Activated CD8-positive, alpha-beta memory T cell treated with anti-CD3 and anti-CD28 coated beads for 24 hours (primary cell): ENCODE results near the gene SHC2.
"Not testable (repeated sequence)": the region's sequence is repeated elsewhere in the genome, so short reads cannot be mapped to it uniquely, and the experiment has no call there.

ENCODE experiments used
- DNase-seq: peaks from one replicate; pipeline ENCODE4 v3.0.0-alpha.2; 2020

Gene SHC2

DNA sequence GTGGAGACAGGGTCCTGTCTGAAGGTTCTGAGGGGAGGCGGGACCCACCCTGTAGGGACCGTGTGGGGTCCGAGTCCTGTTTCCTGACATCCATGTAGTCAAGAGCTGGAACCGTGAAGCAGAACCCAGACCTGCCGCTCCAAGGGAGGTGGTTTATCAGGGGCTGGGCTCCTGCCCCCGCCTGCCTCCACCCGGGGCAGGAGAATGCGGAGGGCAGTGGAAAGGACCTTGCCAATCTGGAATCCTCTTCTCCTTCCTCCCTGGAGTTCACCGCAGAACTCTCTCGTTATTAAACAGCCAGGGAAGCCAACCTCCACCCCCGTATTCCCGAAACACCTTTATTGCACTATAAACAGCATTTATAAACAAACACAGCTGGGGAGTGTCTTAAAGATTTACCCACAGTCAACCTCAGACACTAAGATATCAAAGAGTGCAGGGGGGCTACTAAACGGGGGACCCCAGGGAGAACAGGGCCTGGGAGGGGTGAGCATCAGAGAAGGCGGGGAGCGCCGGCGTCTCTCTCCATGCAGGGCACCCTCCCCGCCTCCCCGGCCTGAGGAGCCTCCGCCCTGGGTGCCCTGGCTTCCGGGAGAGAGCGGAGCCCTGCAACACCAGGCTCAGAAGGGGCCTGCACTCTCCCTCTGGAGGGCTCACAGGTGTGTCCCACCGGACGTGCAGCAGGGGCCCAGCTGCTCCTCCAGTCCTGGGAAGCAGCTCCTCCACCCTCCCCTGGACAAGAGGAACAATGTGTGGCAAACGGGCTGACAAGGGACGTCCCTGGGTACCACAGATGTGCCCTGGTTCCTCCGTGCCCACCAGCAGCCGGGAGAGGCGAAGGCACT is 55.5 kb downstream of the SHC2 start:
- DNase-seq, result no peak

GRCh38 chr19:403221-404027 is 57.4 kb downstream of the SHC2 start:
- DNase-seq, result no peak

DNA sequence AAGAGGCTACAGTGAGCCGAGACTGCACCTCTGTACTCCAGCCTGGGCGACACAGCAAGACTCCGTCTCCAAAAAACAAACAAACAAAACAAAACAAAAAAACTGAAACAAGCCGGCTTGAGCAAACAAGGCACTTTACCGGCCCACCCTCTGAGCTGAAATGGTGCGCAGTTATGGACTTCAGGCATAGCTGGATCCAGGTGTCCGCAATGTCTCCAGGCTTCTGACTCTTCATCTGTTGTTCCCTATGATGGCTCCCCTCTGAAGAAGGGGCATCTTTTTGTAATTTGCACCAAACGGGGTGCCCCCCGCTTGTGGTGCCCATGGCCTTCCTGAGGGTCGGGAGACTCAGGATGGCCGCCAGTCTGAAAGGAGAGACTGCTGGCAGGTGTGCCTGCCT is 58.0 kb downstream of the SHC2 start:
- no peak for DNase-seq

DNA sequence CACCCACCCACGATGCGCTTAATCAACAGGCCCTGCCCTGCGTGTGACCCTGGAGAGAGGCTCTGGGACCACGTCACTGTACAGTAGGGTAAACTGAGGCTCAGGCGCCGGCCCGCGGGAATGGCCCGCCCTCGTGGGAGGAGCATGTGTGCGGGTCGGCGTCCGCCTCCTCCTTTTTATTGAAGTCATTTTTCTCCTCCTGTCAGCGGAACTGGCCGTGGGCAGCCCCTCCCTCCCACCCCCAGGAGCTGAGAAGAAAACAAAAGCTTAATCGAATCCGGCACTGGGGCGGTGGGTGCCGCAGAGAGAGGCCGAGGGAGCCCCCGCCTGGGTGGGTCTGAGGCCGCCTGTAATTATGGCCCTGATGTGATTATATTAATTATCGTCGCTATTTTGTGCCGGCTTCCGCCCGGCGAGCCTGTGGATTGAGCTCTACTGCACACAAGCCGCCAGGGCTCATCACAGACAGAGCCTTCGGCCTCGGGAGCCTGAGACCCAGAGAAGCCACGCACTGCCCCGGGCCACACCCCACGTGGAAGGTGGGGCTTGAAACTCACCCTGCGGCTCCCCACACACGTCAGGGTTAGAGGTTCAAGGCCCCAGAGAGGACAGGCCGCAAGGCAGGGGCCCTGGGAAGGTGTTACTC is 58.8 kb downstream of the SHC2 start:
- DNase-seq, result no peak

DNA sequence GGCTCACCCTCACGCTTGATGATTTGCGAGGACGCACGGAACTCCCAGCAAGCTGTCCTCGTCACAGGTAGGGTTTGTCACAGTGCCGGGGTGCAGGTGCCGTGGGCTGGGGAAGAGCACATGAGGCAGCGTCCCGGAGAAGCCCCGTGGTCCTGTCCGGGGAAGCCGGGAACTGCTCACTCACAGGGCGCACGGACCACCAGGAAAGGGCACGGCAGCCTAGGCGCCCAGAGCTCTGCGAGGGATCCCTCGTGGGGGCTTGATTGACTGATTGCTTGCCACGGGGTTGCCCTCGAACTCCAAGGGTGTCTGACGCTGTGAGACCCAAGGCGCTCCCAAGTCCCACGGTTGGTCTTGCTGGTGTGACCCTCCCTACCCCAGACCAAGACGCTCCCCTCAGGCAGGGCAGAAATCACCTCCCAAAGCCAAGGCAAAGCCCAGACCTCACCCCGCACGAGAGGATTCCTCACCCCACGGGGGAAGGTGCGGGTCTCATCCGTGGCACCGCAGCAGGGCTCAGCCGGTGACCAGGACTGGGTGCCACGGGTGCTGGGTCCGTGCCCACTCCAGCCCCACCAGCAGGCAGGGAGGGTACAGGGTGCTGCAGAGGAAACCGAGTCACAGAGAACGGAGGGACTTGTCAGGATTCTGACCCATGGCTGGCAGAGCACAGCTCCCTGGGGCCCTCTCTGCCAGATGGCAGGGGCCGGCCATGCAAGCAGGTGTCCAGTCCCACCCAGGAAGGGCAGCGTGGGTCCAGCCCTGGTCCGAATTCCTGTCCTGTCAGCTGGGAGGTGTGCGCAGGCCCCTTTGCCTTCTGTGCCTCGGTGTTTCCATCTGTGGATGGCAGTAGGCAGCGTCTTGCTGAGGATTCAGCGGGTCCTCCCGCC is 59.6 kb downstream of the SHC2 start:
- DNase-seq, result no peak

GRCh38 chr19:399370-399769 is 61.5 kb downstream of the SHC2 start:
- no peak for DNase-seq

- DNase-seq, result no peak
Observed at GRCh38 chr19:398719-399118, 62.1 kb downstream of the SHC2 start.

DNA sequence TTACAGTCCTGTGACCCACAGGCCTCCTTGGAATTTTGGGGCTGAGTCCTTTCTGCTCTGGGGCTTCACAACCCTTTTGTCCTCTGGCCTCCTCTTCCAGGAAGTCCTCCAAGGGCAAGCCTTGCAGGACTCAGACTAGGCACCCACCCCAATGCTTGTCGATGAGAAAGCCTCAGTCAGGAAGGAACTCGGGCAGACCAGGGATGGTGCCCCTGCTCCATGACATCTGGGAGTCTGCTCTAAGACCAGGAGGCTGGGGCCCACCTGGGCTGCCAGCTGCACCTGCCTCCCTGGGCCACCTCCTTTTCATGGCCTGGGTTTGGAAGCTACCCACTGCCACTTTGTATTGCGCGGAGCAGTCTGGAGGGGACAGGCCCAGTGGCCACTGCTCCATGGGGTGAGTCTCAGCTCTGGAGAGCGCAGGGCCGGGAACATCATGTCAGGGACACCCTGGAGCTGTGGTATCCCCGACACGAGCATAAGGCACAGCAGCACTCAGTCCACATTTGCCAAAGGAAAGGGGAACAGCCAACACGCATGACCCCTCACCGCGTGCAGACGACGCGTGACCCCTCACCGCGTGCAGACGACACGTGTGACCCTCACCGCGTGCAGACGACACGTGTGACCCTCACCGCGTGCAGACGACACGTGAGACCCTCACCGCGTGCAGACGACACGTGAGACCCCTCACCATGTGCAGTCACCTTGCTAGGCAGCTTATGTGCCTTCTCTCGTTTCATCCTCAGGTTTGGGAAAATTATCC is 62.7 kb downstream of the SHC2 start:
- no peak for DNase-seq

GRCh38 chr19:397321-397720 is 63.5 kb downstream of the SHC2 start:
- DNase-seq, result no peak

GRCh38 chr19:395467-395866 is 65.4 kb downstream of the SHC2 start:
- DNase-seq, result no peak

GRCh38 chr19:394857-395256 is 66.0 kb downstream of the SHC2 start:
- DNase-seq, result not testable (repeated sequence)

GRCh38 chr19:393560-393959 is 67.3 kb downstream of the SHC2 start:
- DNase-seq, result not testable (repeated sequence)

GRCh38 chr19:392375-392970 is 68.4 kb downstream of the SHC2 start:
- DNase-seq, result no peak

DNA sequence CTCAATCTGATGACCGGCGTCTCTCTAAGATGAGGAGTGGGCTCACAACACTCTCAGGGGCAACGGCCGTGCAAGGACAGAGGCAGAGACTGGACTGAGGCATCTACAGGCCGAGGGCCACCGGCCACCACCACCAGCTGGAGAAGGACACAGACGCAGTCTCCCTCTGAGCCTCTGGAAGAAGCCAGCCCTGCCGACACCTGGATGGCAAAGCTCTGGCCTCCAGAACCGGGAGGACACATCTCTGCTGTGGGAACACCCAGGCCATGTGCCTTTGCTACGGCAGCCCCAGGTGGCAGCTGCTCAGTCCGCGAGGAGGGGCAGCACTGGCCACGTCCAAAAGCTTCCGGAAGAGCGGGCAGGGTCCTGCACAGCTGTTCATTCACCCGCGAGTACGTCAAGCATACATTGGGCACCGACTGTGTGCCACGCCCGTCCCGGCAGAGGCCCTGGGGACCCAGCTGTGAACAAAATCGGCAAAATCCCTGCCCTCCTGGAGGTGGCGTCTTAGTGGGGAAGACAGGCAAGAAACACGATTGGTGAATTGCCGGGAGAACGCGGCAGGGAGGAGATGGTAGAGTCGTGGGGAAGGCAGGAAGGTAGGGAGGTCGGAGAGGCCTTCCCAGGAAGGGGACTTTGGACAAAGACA is 69.0 kb downstream of the SHC2 start:
- no peak for DNase-seq

- no peak for DNase-seq
Observed at GRCh38 chr19:391207-391557, 69.7 kb downstream of the SHC2 start.

- no peak for DNase-seq
Observed at GRCh38 chr19:390386-391206, 70.2 kb downstream of the SHC2 start.

DNA sequence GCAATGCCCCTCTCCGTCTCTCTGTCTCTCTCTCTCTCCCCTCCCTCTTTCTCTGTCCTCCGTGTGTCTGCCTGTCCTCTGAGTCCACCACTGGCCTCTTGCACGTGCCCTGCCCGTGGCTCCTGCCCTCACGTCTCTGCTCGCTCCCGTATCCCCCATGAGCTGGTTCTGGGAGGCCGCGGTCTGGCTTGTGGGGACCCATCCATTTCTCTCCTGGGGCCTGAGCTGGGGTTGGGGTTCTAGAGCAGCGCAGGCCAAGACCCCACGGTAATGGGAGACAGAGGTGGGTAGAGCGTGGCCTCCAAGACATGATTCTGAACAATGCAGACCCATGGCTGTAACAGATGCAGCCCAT is 70.9 kb downstream of the SHC2 start:
- no peak for DNase-seq

DNA sequence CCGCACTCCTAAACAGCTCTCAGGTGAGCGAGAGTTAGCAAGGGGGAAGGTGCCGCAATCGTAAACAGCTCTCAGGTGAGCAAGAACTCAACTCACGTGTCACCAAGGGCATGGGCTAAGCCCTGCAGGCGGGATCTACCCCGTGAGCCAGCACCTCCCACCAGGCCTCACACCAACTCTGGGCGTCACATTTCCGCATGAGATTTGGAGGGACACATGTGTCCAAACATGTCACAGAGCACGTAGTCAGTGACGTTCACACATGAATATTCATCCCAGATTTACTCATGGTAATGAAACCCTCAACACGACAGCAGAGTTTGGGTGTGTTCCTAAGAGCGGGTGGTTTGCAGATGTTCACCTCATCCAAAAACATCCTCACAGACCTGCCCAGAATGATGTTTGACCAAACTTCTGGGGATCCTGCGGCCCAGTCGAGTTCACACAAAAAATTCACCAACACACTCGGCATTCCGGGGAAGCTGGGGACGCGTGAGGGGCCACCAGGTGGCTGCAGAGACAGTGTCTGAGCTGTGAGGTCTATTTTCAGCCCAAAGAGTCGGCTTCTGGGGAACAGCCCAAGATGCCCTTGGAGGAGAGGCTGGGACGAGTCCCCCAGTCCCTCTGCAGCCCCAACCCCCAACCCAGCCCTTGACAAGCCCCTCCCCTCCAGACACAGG is 71.4 kb downstream of the SHC2 start:
- no peak for DNase-seq

GRCh38 chr19:388691-389090 is 72.1 kb downstream of the SHC2 start:
- no peak for DNase-seq

DNA sequence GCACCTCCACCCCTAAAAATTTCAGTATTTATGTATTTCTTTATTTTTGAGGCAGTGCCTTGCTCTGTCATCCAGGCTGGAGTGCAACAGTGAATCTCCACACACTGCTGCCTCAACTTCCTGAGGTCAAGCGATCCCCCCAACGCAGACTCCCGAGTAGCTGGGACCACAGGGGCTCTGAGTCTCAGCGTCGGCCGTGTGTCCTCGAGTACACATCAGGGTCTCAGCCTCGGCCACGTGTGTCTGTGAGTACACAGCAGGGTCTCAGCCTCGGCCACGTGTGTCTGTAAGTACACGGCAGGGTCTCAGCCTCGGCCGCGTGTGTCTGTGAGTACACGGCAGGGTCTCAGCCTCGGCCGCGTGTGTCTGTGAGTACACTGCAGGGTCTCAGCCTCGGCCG is 73.1 kb downstream of the SHC2 start:
- no peak for DNase-seq
